Thyroid gland (tissue), 4 donors: ENCODE data around the gene FPR3. TPM values are rescaled to one million over a fixed set of nuclear protein-coding genes. Genes with fewer than 3 reads are reported as not detected.

Experiments used
- DNase-seq, 2 donors: peaks; one replicate each; pipeline ENCODE4 v3.0.0-alpha.2; 2019
- H3K27ac ChIP-seq, 3 donors: fragments of 200-600 bp; sonication (generic); 1 replicate in 2 of 3; 2 replicates in 1 of 3; pipeline ENCODE4 v1.5.1; 2016 to 2019; ENCODE audit warnings: mild to moderate bottlenecking in 1 of 3, moderate library complexity in 1 of 3
- H3K27me3 ChIP-seq: fragments of 200-600 bp; sonication (generic); one replicate; pipeline ENCODE4 v1.5.1; 2019
- H3K36me3 ChIP-seq, 2 donors: fragments of 200-600 bp; sonication (generic); one replicate each; pipeline ENCODE4 v1.5.1; 2016 to 2019
- H3K4me1 ChIP-seq, 2 donors: fragments of 200-600 bp; sonication (generic); one replicate each; pipeline ENCODE4 v1.5.1; 2017 to 2019
- H3K4me3 ChIP-seq, 3 donors: fragments of 200-600 bp; sonication (generic); replicated peaks in 1 of 3; 1 replicate in 2 of 3; 2 replicates in 1 of 3; pipeline ENCODE4 v1.5.1; 2016; ENCODE audit warnings: mild to moderate bottlenecking in 1 of 3
- H3K9me3 ChIP-seq: fragments of 200-600 bp; sonication (generic); one replicate; pipeline ENCODE4 v1.5.1; 2017
- POLR2A ChIP-seq, 2 donors: fragments of 450-650 bp; IDR thresholded peaks; one replicate each; pipeline ENCODE4 v1.6.1; 2017; ENCODE audit warnings: antibody characterized with exemption in 2 of 2, mild to moderate bottlenecking in 2 of 2, moderate library complexity in 1 of 2
- WGBS, 2 donors: methylation state at CpG; one replicate each; pipeline ENCODE4 v1.1.5; 2017; 5-methylcytosine and 5-hydroxymethylcytosine counted together
- intact Hi-C: fragments of 100-400 bp; cut with DNase I; formaldehyde crosslinking; loops from one replicate; pipeline ENCODE4 v1.15.1; 2023
- total RNA-seq, 4 donors: library from RNA; depleted of rRNA; stranded (reverse); fragments of >200 nt; gene quantifications; one replicate each; pipeline ENCODE4 v1.2.3, GENCODE V29; 2016
- TF ChIP-seq, protein P1 (sequence below), 6 experiments: fragments of 200-600 bp in 3 of 6; fragments of 450-650 bp in 3 of 6; sonication (generic) in 3 of 6; IDR thresholded peaks; one replicate each; pipeline ENCODE4 v1.5.1; 2016 to 2019; ENCODE audit warnings: antibody characterized with exemption in 6 of 6, mild to moderate bottlenecking in 2 of 6, inconsistent platforms in 1 of 6, moderate library complexity in 1 of 6

The FPR3 gene
- total RNA-seq, 4 donors from 2014 or later: 1.6 to 9.7 (median 2.7) TPM

DNA sequence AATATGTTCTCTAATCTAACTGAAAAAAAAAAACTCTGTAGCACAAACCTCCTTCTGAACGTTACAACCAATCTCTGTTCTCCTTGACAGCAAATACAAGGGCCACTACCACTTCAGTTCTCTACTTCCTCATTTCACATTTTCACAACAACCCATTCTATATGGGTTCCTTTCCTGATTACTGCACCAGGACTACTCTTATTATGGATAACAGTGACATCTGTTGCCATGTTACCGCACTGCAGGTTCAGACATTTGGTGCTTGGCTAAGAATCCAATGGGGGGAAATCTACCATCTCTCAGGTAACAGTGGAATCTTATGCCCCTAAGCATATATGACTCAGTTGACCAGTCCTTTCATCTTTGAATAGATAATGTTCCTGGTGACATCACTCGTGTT, 11.6 kb upstream of the FPR3 start:
- TF ChIP-seq POLR2A (IDR thresholded peaks at IDR 0.05): no peak
- TF ChIP-seq, protein P1, sequence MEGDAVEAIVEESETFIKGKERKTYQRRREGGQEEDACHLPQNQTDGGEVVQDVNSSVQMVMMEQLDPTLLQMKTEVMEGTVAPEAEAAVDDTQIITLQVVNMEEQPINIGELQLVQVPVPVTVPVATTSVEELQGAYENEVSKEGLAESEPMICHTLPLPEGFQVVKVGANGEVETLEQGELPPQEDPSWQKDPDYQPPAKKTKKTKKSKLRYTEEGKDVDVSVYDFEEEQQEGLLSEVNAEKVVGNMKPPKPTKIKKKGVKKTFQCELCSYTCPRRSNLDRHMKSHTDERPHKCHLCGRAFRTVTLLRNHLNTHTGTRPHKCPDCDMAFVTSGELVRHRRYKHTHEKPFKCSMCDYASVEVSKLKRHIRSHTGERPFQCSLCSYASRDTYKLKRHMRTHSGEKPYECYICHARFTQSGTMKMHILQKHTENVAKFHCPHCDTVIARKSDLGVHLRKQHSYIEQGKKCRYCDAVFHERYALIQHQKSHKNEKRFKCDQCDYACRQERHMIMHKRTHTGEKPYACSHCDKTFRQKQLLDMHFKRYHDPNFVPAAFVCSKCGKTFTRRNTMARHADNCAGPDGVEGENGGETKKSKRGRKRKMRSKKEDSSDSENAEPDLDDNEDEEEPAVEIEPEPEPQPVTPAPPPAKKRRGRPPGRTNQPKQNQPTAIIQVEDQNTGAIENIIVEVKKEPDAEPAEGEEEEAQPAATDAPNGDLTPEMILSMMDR (IDR thresholded peaks at IDR 0.05): no peak
- intact Hi-C loops: no loop called here
- Histone ChIP-seq H3K36me3 (no peaks in the 10 kb centered on the region), H3K27me3 (no peaks in the 10 kb centered on the region), H3K4me3 (no peak overlapping the region), H3K27ac (no peak overlapping the region), H3K9me3 (no peaks in the 10 kb centered on the region), H3K4me1 (no peaks in the 10 kb centered on the region)
- whole genome bisulfite sequencing, 2 donors: 21 to 38% methylated on average over 3 of the region's 3 CpGs
- no peak for DNase-seq

GRCh38 chr19:51784109-51784785, 10.7 kb upstream of the FPR3 start:
- Histone ChIP-seq H3K27ac (no peak overlapping the region), H3K36me3 (no peaks in the 10 kb centered on the region), H3K9me3 (no peaks in the 10 kb centered on the region), H3K4me3 (no peak overlapping the region), H3K4me1 (no peaks in the 10 kb centered on the region), H3K27me3 (no peaks in the 10 kb centered on the region)
- intact Hi-C loops: no loop called here
- 58 to 63% methylated on average over 6 of the region's 6 CpGs for WGBS, 2 donors
- no peak for TF ChIP-seq POLR2A (IDR thresholded peaks at IDR 0.05)
- TF ChIP-seq, protein P1 (IDR thresholded peaks at IDR 0.05): no peak
- no peak for DNase-seq

DNA sequence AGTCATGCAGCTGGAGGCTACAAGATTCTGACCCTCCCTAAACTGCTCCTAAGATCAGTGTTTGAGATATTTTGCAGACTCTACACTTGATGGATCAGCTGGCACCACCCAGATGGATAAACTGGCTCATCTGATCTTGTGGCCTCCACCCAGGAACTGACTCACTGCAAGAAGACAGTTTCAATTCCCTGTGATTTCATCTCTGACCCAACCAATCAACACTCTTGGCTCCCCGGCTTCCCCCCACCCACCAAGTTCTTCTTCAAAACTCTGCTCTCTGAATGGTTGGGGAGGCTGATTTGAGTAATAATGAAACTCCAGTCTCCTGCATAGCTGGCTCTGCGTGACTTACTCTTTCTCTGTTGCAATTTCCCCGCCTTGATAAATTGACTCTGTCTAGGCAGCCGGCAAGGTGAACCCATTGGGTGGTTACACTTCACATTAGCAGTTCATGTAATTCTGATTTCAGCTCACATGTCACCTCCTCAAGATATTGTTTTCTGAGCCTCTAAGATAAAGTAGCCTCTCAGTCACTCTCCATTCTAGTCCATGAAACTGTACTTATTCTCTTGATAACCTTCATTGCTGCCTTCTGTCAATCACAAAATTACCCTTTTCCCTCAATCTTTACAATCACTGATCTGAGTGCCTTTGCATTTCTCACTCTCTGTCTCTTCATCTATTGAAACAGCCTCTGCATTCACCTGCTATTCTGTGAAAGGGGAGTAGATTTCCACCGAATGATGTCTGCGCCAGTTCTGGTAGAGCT, 9.9 kb upstream of the FPR3 start:
- 60 to 66% methylated on average over 6 of the region's 6 CpGs for WGBS, 2 donors
- TF ChIP-seq, protein P1 (IDR thresholded peaks at IDR 0.05): no peak
- TF ChIP-seq POLR2A (IDR thresholded peaks at IDR 0.05): no peak
- Histone ChIP-seq H3K27ac (no peak overlapping the region), H3K27me3 (no peaks in the 10 kb centered on the region), H3K9me3 (no peaks in the 10 kb centered on the region), H3K4me3 (no peak overlapping the region), H3K4me1 (no peaks in the 10 kb centered on the region), H3K36me3 (no peaks in the 10 kb centered on the region)
- intact Hi-C loops: no loop called here
- DNase-seq: peak in 1 of 2 donors; percentile 14

DNA sequence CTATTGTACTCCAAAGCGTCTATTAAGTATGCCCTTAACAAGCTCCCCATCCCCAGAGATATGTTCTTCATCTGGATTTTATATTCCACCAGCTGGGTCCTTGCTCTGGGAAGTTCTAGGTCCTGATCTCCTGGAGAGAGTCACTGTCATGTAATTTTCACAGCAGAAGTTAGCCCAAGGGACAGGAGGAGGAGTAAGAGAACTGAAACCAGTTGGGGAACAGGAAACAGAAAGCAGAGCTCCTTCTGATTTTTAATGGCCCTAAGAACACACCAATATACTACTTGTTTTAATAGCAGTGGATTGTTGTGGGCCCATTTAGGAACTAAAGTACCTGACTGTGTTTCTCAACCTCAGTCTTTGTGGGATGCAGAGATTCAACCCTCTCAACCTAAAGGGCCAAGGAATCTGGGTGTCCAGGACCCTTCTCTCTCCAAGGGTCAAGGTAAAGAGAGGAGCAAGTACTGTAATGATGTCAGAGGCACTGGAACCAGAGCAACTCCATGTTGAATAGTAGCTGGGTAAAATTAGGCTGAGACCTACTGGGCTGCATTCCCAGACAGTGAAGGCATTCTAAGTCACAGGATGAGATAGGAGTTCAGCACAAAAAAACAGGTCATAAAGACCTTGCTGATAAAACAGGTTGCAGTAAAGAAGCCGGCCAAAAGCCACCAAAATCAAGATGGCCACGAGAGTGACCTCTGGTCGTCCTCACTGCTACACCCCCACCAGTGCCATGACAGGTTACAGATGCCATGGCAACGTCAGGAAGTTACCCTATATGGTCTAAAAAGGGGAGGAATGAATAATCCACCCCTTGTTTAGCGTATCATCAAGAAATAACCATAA, 8.1 kb upstream of the FPR3 start:
- Histone ChIP-seq H3K4me3 (no peak overlapping the region), H3K9me3 (no peaks in the 10 kb centered on the region), H3K4me1 (no peaks in the 10 kb centered on the region), H3K36me3 (no peaks in the 10 kb centered on the region), H3K27me3 (no peaks in the 10 kb centered on the region), H3K27ac (no peak overlapping the region)
- no peak for TF ChIP-seq POLR2A (IDR thresholded peaks at IDR 0.05)
- TF ChIP-seq, protein P1 (IDR thresholded peaks at IDR 0.05): no peak
- DNase-seq: no peak
- 55 to 69% methylated on average over 6 of the region's 6 CpGs for WGBS, 2 donors
- intact Hi-C loops: no loop called here
